H1 (cell line): ENCODE data around the gene NFIA.

Experiments used
- BACH1 ChIP-seq: IDR thresholded peaks from 2 replicates; pipeline ENCODE4 v1.6.1; 2012; ENCODE audit warnings: low read length, improper control_type of control experiment
- EZH2 ChIP-seq: fragments of 200-600 bp; sonication (generic); IDR thresholded peaks from 2 replicates; pipeline ENCODE4 v1.7.1; 2012; ENCODE audit warnings: low read depth, mild to moderate bottlenecking, moderate library complexity, low read length, inconsistent platforms; ENCODE audit not compliant: severe bottlenecking
- FOSL1 ChIP-seq: IDR thresholded peaks from 2 replicates; pipeline ENCODE4 v1.6.1; 2011; ENCODE audit warnings: mild to moderate bottlenecking, low read depth, low read length, moderate library complexity; ENCODE audit not compliant: insufficient read depth
- GABPA ChIP-seq: IDR thresholded peaks from 2 replicates; pipeline ENCODE4 v1.6.1; 2011; ENCODE audit warnings: mild to moderate bottlenecking, low read length, moderate library complexity, borderline replicate concordance; ENCODE audit not compliant: insufficient read depth
- JUN ChIP-seq: IDR thresholded peaks from 2 replicates; pipeline ENCODE4 v1.6.1; 2011; ENCODE audit warnings: low read depth, mild to moderate bottlenecking, improper control_type of control experiment, low read length
- MAFK ChIP-seq: IDR thresholded peaks from 2 replicates; pipeline ENCODE4 v1.6.1; 2012; ENCODE audit warnings: low read depth, mild to moderate bottlenecking, improper control_type of control experiment, low read length
- POLR2A ChIP-seq, 2 experiments: IDR thresholded peaks; 1 replicate in 1 of 2; 2 replicates in 1 of 2; pipeline ENCODE4 v1.6.1; 2011; ENCODE audit warnings: low read depth in 2 of 2, low read length in 2 of 2, mild to moderate bottlenecking in 2 of 2; ENCODE audit errors: control extremely low read depth in 1 of 2
- RAD21 ChIP-seq, 2 experiments: IDR thresholded peaks in 1 of 2; conservative IDR thresholded peaks in 1 of 2; 2 replicates each; pipeline ENCODE4 v1.6.1; 2011; ENCODE audit warnings: low read depth in 2 of 2, low read length in 2 of 2, improper control_type of control experiment in 1 of 2, inconsistent platforms in 1 of 2, mild to moderate bottlenecking in 1 of 2, moderate library complexity in 1 of 2
- SP1 ChIP-seq: IDR thresholded peaks from 2 replicates; pipeline ENCODE4 v1.6.1; 2011; ENCODE audit warnings: low read depth, low read length
- YY1 ChIP-seq: IDR thresholded peaks from 2 replicates; pipeline ENCODE4 v1.6.1; 2011; ENCODE audit warnings: low read depth, mild to moderate bottlenecking, low read length
- ZNF274 ChIP-seq: IDR thresholded peaks from 2 replicates; pipeline ENCODE4 v1.7.0; 2012; ENCODE audit warnings: low read length, borderline replicate concordance; ENCODE audit errors: extremely low read depth
- TF ChIP-seq, protein P1 (sequence below), 3 experiments: IDR thresholded peaks; 1 replicate in 2 of 3; 2 replicates in 1 of 3; pipeline versions ENCODE4 v1.5.1 to v1.6.1; 2011; ENCODE audit warnings: low read length in 3 of 3, mild to moderate bottlenecking in 3 of 3, inconsistent platforms in 2 of 3, low read depth in 1 of 3, moderate library complexity in 1 of 3; ENCODE audit not compliant: insufficient read depth in 1 of 3; ENCODE audit errors: control extremely low read depth in 1 of 3
- TF ChIP-seq, protein P2 (sequence below): IDR thresholded peaks from 2 replicates; pipeline ENCODE4 v1.6.1; 2011; ENCODE audit warnings: low read length, improper control_type of control experiment

DNA sequence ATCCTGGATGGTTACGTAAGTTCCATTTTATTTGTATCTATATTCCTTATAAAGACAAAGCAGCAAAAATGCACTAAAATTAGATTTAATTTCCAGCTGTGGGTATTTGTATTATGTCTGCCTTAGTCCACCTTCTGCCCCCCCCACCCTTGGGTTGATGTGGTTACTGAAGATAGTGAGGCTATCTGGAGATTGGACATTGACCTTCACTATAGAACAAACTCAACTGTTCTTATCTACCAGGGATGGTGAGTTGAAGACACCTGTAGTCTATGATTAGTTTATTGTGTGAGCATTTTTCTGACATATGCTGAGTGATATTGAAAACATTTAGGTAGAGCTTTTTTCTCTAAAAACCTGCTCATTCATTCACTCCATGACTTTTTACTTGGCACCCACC, 122.2 kb downstream of the NFIA start:
- TF ChIP-seq, protein P1, sequence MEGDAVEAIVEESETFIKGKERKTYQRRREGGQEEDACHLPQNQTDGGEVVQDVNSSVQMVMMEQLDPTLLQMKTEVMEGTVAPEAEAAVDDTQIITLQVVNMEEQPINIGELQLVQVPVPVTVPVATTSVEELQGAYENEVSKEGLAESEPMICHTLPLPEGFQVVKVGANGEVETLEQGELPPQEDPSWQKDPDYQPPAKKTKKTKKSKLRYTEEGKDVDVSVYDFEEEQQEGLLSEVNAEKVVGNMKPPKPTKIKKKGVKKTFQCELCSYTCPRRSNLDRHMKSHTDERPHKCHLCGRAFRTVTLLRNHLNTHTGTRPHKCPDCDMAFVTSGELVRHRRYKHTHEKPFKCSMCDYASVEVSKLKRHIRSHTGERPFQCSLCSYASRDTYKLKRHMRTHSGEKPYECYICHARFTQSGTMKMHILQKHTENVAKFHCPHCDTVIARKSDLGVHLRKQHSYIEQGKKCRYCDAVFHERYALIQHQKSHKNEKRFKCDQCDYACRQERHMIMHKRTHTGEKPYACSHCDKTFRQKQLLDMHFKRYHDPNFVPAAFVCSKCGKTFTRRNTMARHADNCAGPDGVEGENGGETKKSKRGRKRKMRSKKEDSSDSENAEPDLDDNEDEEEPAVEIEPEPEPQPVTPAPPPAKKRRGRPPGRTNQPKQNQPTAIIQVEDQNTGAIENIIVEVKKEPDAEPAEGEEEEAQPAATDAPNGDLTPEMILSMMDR (IDR thresholded peaks at IDR 0.05; ENCODE audit: control extremely low read depth in 1 of 3, insufficient read depth in 1 of 3, low read depth in 1 of 3, low read length in 3 of 3): no peak
- TF ChIP-seq SP1 (no peak), RAD21 (IDR thresholded peaks at IDR 0.05 in 1 of 2, conservative IDR thresholded peaks at IDR 0.05 in 1 of 2; ENCODE audit: low read depth in 2 of 2, low read length in 2 of 2) (no peak), ZNF274 (no peak), BACH1 (no peak), GABPA (no peak), MAFK (no peak), FOSL1 (no peak), POLR2A (IDR thresholded peaks at IDR 0.05; ENCODE audit: control extremely low read depth in 1 of 2, low read depth in 2 of 2, low read length in 2 of 2) (no peak), YY1 (no peak), EZH2 (no peak), JUN (no peak)
- TF ChIP-seq, protein P2, sequence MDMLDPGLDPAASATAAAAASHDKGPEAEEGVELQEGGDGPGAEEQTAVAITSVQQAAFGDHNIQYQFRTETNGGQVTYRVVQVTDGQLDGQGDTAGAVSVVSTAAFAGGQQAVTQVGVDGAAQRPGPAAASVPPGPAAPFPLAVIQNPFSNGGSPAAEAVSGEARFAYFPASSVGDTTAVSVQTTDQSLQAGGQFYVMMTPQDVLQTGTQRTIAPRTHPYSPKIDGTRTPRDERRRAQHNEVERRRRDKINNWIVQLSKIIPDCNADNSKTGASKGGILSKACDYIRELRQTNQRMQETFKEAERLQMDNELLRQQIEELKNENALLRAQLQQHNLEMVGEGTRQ: no peak
